Measurements from ENCODE around the gene CTNNAL1. TPM values are rescaled to one million over a fixed set of nuclear protein-coding genes. Genes with fewer than 3 reads are reported as not detected.
A peak's percentile ranks its signal among the peaks of the same experiment; 100 is the strongest.

Gene CTNNAL1
- total and polyA plus RNA-seq, 2 donors, result 28.3 to 61.3 TPM

DNA sequence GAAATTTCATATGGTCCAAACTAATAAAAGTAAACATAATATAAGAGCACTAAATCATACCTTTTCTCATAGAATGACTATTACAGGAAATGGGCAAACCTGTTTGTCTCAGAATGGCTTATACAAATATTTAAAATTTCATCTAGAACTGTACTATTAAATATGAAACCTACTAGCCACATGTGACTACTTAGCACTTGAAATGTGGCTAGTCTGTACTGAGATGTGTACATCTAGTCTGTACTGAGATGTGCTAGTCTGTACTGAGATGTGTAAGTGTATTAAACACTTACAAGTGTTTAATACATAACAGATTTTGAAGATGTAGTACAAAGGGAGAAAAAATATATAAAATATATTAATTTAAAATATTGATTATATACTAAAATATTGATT lies 56.7 kb downstream of the CTNNAL1 start:
- H3K27ac ChIP-seq (ENCODE audit: low read depth), result no peak overlapping the region
- no peaks in the 10 kb centered on the region for H3K36me3 ChIP-seq (ENCODE audit: insufficient read depth)
- DNase-seq (ENCODE audit: extremely low spot score), result no peak
- H3K4me1 ChIP-seq (ENCODE audit: insufficient read depth), result no peaks in the 10 kb centered on the region
- H3K4me3 ChIP-seq (ENCODE audit: low read depth, low read length), result no peak overlapping the region

DNA sequence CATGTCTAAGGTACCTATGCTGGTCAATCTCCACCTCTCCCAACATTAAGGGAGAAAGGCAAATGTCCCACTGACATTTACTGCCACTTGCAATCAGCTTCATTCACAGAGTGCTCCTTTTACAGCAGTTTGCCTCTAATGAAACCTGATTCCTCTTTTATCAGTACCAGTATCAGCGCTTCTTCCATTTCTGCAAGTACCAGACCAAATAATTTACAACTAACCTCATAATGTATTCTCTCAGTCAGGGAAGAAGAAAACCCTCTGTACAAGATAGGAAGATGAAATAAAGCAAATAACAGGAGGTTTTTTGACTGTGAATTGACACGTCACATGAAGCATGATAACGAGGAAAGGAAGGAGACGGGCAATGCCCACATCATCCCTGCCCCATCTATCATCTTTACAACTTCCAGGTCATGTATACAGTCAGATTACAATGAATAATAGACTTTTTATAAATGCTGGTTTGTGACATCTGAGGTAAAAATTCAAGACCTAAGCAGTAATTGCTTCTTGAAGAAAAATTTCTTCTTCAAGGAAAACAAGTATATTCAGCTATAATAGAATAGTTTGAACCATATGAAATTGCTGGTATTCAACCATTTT lies 57.2 kb downstream of the CTNNAL1 start:
- Histone ChIP-seq H3K36me3 (ENCODE audit: insufficient read depth) (no peaks in the 10 kb centered on the region), H3K4me3 (ENCODE audit: low read depth, low read length) (no peak overlapping the region), H3K4me1 (ENCODE audit: insufficient read depth) (no peaks in the 10 kb centered on the region), H3K27ac (ENCODE audit: low read depth) (no peak overlapping the region)
- WGBS, result 84% methylated on average over 4 of the region's 4 CpGs
- no peak for DNase-seq (ENCODE audit: extremely low spot score)

GRCh38 chr9:108953983-108954574 lies 59.2 kb downstream of the CTNNAL1 start:
- Histone ChIP-seq H3K36me3 (ENCODE audit: insufficient read depth) (no peaks in the 10 kb centered on the region), H3K4me3 (ENCODE audit: low read depth, low read length) (no peak overlapping the region), H3K4me1 (ENCODE audit: insufficient read depth) (no peaks in the 10 kb centered on the region), H3K27ac (ENCODE audit: low read depth) (no peak overlapping the region)
- under 1% methylated on average over 3 of the region's 3 CpGs for WGBS
- DNase-seq (ENCODE audit: extremely low spot score), result no peak

GRCh38 chr9:108951578-108951977 lies 61.7 kb downstream of the CTNNAL1 start:
- no peaks in the 10 kb centered on the region for H3K36me3 ChIP-seq (ENCODE audit: insufficient read depth)
- H3K27ac ChIP-seq (ENCODE audit: low read depth), result no peak overlapping the region
- H3K4me3 ChIP-seq (ENCODE audit: low read depth, low read length), result no peak overlapping the region
- WGBS, result 66% methylated on average over 2 of the region's 2 CpGs
- no peaks in the 10 kb centered on the region for H3K4me1 ChIP-seq (ENCODE audit: insufficient read depth)
- DNase-seq (ENCODE audit: extremely low spot score), result no peak

DNA sequence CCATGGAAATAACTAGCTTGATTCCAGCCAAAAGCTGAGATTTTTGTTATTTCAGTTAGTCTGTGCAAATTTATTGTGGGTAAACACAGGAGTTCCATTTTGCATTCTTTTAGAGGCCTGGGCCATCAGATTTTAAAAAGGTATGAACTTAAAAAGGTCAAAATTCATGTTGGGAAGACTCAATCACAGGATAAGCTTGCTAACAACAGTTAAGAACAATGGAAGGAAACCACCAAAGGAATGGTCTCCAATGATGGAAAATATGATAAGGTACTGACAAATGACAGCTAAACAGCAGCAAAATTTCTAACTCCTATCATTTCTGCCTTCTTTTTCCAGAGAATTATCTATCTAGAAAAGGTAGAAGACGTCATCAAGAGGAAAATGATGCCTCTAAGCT lies 63.1 kb downstream of the CTNNAL1 start:
- Histone ChIP-seq H3K4me3 (ENCODE audit: low read depth, low read length) (no peak overlapping the region), H3K27ac (ENCODE audit: low read depth) (no peak overlapping the region), H3K4me1 (ENCODE audit: insufficient read depth) (no peaks in the 10 kb centered on the region), H3K36me3 (ENCODE audit: insufficient read depth) (no peaks in the 10 kb centered on the region)
- WGBS, result 88% methylated on average over 1 of the region's 1 CpG
- no peak for DNase-seq (ENCODE audit: extremely low spot score)

GRCh38 chr9:108939975-108940374 lies 73.3 kb downstream of the CTNNAL1 start:
- no peaks in the 10 kb centered on the region for H3K36me3 ChIP-seq (ENCODE audit: insufficient read depth)
- no peak for DNase-seq (ENCODE audit: extremely low spot score)
- 86% methylated on average over 4 of the region's 4 CpGs for WGBS
- H3K4me1 ChIP-seq (ENCODE audit: insufficient read depth), result no peaks in the 10 kb centered on the region
- no peak overlapping the region for H3K27ac ChIP-seq (ENCODE audit: low read depth)
- H3K4me3 ChIP-seq (ENCODE audit: low read depth, low read length), result no peak overlapping the region

- Histone ChIP-seq H3K36me3 (ENCODE audit: insufficient read depth) (no peaks in the 10 kb centered on the region), H3K4me3 (ENCODE audit: low read depth, low read length) (no peak overlapping the region), H3K4me1 (ENCODE audit: insufficient read depth) (no peaks in the 10 kb centered on the region), H3K27ac (ENCODE audit: low read depth) (no peak overlapping the region)
- DNase-seq (ENCODE audit: extremely low spot score), result no peak
- WGBS, result 86% methylated on average over 5 of the region's 5 CpGs
Observed at GRCh38 chr9:108937561-108938305, 75.6 kb downstream of the CTNNAL1 start.

DNA sequence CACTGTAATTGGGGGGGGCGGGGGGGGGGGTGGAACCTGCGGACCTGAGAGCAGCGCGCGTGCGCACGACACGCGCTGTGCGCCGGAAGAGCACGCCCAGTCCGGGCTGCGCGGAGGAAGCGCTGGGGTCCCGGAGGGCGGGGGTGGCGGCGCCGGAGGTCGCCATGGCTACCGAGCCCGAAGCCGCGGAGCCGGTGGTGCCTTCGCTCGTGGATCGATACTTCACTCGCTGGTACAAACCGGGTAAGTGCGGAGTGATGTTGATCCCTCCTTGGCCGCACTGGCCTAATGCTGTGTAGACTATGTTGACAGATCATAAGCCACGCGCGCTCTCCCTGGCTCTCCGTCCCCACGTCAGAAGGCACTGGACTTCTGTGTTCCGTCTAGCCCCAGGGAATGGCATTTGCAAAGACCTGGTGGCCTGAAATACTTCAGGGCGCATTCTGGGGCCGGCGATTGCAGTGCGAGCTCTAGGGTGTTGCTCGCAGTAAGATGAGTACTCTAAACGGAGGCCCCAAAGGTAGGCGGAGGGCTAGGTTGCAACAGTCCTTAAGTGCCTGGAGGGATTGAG lies 78.9 kb downstream of the CTNNAL1 start, which contains the start of gene ABITRAM:
Gene ABITRAM, plus strand, starts transcription at position 78 of the 571 bp plus-strand sequence. Its CDS starts 87 bp downstream, at position 165.
- DNase-seq (ENCODE audit: extremely low spot score), result peak; percentile 61
- H3K4me1 ChIP-seq (ENCODE audit: insufficient read depth), result no peaks in the 10 kb centered on the region
- H3K4me3 ChIP-seq (ENCODE audit: low read depth, low read length), result peak within 1 kb of the TSS; percentile 84
- peak within 1 kb of the TSS; percentile 94 for H3K27ac ChIP-seq (ENCODE audit: low read depth)
- H3K36me3 ChIP-seq (ENCODE audit: insufficient read depth), result no peaks in the 10 kb centered on the region
- under 1% methylated on average over 47 of the region's 47 CpGs for WGBS

DNA sequence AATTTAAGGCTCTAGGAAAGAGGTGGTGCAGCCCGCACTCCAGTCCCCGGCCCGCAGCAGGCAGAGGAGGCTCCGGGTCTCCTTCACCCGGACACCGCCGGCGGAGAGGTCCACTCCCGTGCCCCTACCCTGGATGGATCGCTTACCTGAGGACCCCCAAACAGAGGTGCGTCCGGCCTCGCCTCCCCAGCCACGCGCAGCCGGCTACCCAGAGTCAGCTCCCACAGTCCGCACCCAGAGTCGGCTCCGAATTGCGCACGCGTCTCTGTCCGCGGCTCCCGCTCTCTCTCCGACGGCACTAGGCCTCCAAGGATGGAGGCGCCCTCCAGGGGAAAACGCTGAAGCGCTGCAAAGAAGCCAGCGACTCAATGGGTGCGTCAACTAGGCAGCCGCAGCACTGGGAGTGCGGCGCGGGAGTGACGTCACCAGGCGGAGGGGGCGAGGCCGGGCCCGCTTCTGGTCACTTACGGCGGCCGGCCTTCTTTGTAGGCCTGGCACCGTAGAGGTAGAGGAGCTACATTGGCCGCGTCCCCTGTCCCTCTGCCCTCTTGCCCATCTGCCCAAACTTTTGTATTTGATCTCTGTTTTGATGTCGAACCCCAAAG lies 79.5 kb downstream of the CTNNAL1 start, which contains the start of gene ELP1:
Gene ELP1, minus strand, starts transcription at position 407 of the 605 bp plus-strand sequence. CDS start 2,978 bp downstream, outside the sequence.
- under 1% methylated on average over 48 of the region's 48 CpGs for WGBS
- peak; percentile 87 for DNase-seq (ENCODE audit: extremely low spot score)
- Histone ChIP-seq H3K27ac (ENCODE audit: low read depth) (peak within 1 kb of the TSS; percentile 94), H3K4me3 (ENCODE audit: low read depth, low read length) (peak within 1 kb of the TSS; percentile 84), H3K36me3 (ENCODE audit: insufficient read depth) (no peaks in the 10 kb centered on the region), H3K4me1 (ENCODE audit: insufficient read depth) (no peaks in the 10 kb centered on the region)

GRCh38 chr9:108933231-108933717 lies 80.0 kb downstream of the CTNNAL1 start:
- DNase-seq (ENCODE audit: extremely low spot score), result no peak
- Histone ChIP-seq H3K27ac (ENCODE audit: low read depth) (no peak overlapping the region), H3K36me3 (ENCODE audit: insufficient read depth) (peaks cover 3% of the 10 kb centered on the region), H3K4me3 (ENCODE audit: low read depth, low read length) (peak overlapping the region; percentile 84), H3K4me1 (ENCODE audit: insufficient read depth) (no peaks in the 10 kb centered on the region)
- WGBS, result under 1% methylated on average over 25 of the region's 25 CpGs

GRCh38 chr9:108928386-108928785 lies 84.9 kb downstream of the CTNNAL1 start:
- no peak for DNase-seq (ENCODE audit: extremely low spot score)
- no peak overlapping the region for H3K27ac ChIP-seq (ENCODE audit: low read depth)
- H3K4me1 ChIP-seq (ENCODE audit: insufficient read depth), result no peaks in the 10 kb centered on the region
- H3K36me3 ChIP-seq (ENCODE audit: insufficient read depth), result peaks cover 3% of the 10 kb centered on the region
- WGBS, result 64% methylated on average over 2 of the region's 2 CpGs
- H3K4me3 ChIP-seq (ENCODE audit: low read depth, low read length), result no peak overlapping the region

- Histone ChIP-seq H3K27ac (ENCODE audit: low read depth) (no peak overlapping the region), H3K4me3 (ENCODE audit: low read depth, low read length) (no peak overlapping the region), H3K4me1 (ENCODE audit: insufficient read depth) (no peaks in the 10 kb centered on the region), H3K36me3 (ENCODE audit: insufficient read depth) (peaks cover 3% of the 10 kb centered on the region)
- DNase-seq (ENCODE audit: extremely low spot score), result no peak
Observed at GRCh38 chr9:108924466-108924865, 88.8 kb downstream of the CTNNAL1 start.

- Histone ChIP-seq H3K27ac (ENCODE audit: low read depth) (no peak overlapping the region), H3K4me3 (ENCODE audit: low read depth, low read length) (no peak overlapping the region), H3K36me3 (ENCODE audit: insufficient read depth) (peaks cover 4% of the 10 kb centered on the region), H3K4me1 (ENCODE audit: insufficient read depth) (no peaks in the 10 kb centered on the region)
- no peak for DNase-seq (ENCODE audit: extremely low spot score)
- 45% methylated on average over 1 of the region's 1 CpG for WGBS
Observed at GRCh38 chr9:108921200-108921599, 92.1 kb downstream of the CTNNAL1 start.

All from urinary bladder (tissue), 4 donors.